Fibroblast of skin of back (primary cell): ENCODE results near the gene ALDH3A1.

Source experiments
- DNase-seq: peaks from one replicate; pipeline ENCODE4 v3.0.0-alpha.2; 2013

Gene ALDH3A1

DNA sequence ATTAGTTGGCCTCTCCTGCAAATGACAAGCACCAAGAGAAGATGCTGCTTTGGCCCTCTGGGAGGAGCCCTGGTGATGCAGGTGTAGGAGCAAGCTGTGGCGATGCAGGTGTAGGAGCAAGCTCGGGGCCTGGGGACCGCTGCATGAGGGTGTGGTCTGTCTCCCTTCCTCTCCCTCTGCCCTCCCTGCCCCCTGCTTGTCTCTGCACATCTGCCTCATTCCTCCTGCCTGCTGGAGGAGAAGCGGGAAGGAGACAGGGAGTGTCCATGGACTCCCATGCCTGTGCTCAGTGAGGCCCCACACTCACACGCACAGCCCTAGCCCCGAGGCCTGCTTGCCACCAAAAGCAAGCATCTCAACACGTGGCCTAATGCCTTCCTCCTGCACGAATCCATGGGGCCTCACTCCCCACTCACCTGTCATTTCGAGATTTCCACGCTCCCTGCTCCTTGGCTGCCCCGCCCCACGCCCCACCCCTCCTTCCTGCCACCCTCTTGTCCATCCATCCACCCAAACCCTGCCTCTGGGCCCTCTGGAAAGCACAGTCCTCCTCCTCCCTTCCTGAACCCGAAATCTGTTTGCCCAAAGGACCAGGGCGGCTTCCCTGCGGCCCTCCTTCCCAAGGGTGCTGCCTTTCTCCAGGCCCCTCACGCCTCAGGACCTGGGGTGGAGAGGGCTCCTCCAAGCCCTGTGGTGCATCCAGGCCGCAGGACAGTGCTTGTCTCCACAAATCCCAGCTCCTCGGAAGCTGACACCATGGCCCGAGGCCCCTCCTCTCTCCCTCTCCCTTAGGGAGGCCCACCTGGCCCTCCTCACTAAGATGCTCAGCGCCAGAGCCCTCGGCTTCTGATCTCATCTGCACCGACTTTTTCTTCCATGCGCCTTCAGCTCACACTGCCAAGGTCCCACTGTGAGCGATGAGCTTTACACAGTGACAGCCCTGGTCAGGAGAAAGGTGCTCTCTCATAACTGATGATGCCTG, 11.8 kb upstream of the ALDH3A1 start:
- DNase-seq = no peak

- no peak for DNase-seq
These were observed 9.6 kb upstream of the ALDH3A1 start for GRCh38 chr17:19757536-19758180.

- DNase-seq = no peak
These were observed 8.4 kb upstream of the ALDH3A1 start for GRCh38 chr17:19756546-19756945.

- DNase-seq = no peak
These were observed 7.9 kb upstream of the ALDH3A1 start for GRCh38 chr17:19755821-19756510.

- no peak for DNase-seq
These were observed 7.3 kb upstream of the ALDH3A1 start for GRCh38 chr17:19755392-19755791.

- no peak for DNase-seq
These were observed 5.8 kb upstream of the ALDH3A1 start for GRCh38 chr17:19753661-19754463.

- peak; percentile 70 for DNase-seq
These were observed 5.0 kb upstream of the ALDH3A1 start for GRCh38 chr17:19753051-19753509.

DNA sequence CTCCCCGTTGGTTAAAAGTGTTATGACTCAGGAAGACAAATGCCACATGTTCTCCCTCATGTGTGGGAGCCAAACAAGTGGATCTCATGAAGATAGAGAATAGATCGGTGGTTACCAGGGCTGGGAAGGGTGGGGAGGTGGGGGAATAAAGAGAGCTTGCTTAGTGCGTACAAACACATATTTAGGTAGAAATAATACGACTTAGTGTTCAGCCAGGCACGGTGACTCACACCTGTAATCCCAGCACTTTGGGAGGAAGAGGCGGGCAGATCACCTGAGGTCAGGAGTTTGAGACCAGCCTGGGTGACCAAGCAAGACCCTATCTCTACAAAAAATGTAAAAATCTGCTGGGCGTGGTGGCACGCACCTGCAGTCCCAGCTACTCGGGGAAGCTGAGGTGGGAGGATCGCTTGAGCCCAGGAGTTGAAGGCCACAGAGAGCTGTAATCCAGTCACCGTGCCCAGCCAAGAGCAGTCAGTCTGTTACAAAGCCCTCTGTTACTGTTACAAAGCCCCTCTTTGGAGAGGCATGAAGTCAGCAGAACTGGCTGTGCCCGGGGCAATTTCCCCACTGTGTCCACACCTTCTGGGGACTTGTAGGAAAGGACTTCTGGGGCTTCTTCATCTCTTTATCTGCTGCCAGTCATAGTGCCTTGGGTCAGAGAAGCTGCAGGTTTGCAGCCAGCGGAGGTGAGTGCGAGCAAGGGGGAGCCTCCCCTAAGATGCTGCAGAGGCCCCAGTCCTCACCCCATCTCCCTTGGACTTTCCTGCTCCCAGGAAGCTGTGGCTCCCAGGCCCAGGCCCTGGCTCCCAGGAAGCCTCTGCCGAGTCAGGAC, 4.3 kb upstream of the ALDH3A1 start:
- no peak for DNase-seq

- no peak for DNase-seq
These were observed 2.7 kb upstream of the ALDH3A1 start for GRCh38 chr17:19750835-19751234.

- no peak for DNase-seq
These were observed 2.0 kb upstream of the ALDH3A1 start for GRCh38 chr17:19750020-19750572.

DNA sequence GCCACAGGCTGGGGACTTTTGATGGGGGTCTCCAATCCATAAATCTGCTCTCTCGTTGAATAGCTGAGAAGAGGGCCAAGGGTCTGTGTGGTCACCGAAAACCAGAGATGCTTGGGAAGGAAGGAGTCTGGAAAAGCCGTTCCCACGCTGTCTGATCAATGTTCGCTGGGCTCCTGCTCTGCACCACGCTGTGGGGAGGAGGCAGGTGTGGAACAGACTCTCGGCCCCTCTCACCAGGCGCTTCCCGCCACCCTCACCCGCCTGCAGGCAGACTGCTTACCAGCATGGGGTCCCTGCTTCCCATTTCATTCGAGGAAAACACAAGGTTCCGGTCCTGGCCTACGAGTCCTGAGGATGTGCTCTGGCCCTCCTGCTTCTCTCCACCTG, 702 bp upstream of the ALDH3A1 start:
- DNase-seq = no peak

- no peak for DNase-seq
These were observed 859 bp downstream of the ALDH3A1 start for GRCh38 chr17:19747159-19747719.

DNA sequence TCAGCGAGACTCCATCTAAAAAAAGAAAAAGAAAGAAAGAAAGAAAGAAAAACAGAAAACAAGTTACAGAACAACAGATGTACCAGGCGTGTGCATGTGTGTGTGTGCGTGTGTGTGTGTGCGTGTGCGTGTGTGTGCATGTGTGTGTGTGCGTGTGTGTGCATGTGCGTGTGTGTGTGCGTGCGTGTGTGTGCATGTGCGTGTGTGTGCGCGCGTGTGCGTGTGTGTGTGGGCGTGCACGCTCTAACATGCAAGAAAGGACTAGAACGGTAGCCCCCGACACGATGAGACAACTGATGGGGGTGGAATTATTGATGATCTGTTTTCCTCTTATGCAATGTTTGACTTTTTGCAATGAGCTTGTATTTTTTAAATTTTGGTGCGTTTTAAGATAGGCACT, 1.6 kb downstream of the ALDH3A1 start:
- DNase-seq = no peak

GRCh38 chr17:19744922-19745757, 3.0 kb downstream of the ALDH3A1 start:
- DNase-seq = peak; percentile 57

DNA sequence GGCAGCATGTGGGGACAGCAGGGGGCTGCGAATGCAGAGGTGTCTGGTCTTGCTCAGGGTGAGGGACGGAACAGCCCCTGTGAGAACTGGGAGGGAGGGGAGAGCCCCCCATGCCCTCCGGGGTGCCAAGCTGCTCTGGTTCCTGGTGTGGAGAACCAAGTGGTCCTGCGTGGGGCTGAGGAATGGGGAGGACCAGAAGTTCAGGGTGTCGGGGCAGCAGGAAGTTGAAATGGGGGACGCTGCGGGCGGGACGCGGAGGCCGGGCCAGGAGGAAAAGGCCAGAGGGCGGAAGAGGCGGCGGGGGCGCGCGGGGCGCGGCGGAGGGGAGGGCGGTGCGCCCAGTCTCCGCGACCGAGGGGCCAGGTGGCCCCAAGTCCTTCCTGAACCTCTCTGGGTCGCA, 3.6 kb downstream of the ALDH3A1 start:
- DNase-seq = no peak

DNA sequence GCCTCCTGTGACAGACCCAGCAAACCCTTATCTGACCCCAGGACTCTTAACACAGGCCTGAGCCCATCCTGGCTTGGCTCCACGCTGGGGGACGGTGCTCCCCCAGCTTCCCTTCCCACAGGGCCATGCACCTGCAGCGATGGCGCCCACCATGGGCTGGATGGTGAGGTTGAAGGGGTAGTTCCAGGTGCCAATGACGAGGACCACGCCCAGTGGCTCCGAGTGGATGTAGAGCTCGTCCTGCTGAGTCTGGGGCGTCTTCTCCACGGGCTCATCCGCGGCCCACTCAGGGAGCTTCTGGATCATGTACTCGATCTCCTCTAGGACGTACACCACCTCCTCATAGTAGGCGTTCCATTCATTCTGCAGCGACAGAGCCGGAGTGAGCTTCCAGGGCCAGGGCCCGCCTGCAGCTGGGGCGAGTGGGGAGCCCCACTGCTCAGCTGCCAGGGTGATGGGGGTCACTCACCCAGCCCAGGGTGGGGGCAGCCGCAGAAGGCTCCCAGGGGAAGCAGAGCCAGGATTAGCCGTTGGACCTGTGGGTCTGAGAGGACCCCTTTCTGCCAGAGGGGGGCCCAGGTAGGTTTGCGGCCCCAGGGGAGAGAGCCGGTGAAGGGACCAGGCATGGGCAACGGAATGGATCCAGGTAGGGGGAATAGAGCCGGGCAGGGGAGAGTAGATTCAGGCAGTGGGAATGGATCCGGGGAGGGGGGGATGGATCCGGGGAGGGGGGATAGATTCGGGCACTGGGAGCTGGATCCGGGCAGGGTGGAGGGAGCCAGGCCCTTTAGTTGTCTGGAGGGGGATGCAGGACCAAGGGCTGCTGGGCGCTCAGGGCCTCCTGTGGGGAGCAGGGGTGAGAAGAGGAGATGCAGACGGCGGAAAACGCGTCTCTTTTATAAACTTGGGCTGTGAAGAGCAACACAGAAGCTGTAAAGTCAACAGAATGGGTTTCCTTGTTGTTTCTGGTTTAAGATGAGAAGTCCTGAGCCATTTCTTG, 4.7 kb downstream of the ALDH3A1 start:
- DNase-seq = no peak

- no peak for DNase-seq
These were observed 5.6 kb downstream of the ALDH3A1 start for GRCh38 chr17:19742495-19742894.

DNA sequence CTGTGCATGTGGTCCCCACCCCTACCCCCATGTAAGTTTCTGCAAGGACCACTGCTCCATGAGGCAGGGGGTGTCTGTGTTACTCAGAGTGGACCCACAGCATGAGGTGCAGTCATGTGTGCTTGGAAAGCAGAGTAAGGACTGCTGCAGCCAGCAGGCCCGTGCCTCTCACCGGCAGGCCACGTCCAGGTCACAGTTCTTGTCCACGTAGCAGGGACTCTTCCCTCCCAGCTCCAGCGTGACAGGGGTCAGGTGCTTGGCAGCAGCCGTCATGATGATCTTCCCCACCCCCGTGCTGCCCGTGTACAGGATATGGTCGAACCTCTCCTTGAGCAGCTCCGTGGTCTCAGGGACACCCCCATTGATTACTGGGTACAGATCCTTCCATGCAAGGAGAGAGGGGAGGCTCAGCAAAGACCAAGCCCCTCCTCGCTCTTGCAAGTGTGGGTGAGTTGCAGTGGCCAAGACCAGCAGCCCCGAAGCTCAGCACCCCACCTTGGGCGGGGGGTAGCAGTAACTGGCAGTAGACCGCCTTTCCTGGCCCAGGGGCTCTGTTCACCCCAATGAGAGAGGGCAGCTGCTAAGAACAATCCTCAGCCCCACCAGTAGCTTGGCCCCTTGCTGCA, 6.2 kb downstream of the ALDH3A1 start:
- no peak for DNase-seq
